ENCODE data around the gene MYRFL. TPM values are rescaled to one million over a fixed set of nuclear protein-coding genes. Genes with fewer than 3 reads are reported as not detected.

Gene MYRFL
- total RNA-seq, 2 donors from 2014 or later: 0.15 to 0.55 TPM

GRCh38 chr12:69837191-69837590, 12.2 kb downstream of the MYRFL start:
- no peaks in the 10 kb centered on the region for H3K9me3 Mint-ChIP-seq
- peaks cover 12% of the 10 kb centered on the region for H3K4me1 Mint-ChIP-seq
- WGBS, 2 experiments (ENCODE audit: insufficient coverage in 1 of 2, insufficient read length in 1 of 2): 79 to 92% methylated on average over 2 to 4 of the region's 4 CpGs
- Histone ChIP-seq H3K4me3 (ENCODE audit: low read length) (no peak overlapping the region), H3K36me3 (ENCODE audit: control insufficient read depth, insufficient read depth, low read length) (no peaks in the 10 kb centered on the region), H3K9ac (ENCODE audit: extremely low read depth, low read length, poor library complexity, severe bottlenecking) (no peak overlapping the region), H3K9me3 (ENCODE audit: control insufficient read depth, low read length) (no peaks in the 10 kb centered on the region), H3K4me1 (ENCODE audit: control insufficient read depth, insufficient read depth, low read length) (peaks cover 2% of the 10 kb centered on the region), H3K27ac (ENCODE audit: low read depth, low read length) (no peak overlapping the region), H3K27me3 (ENCODE audit: control insufficient read depth, insufficient read depth, low read length, poor library complexity, severe bottlenecking) (peaks cover 10% of the 10 kb centered on the region)
- no peak overlapping the region for H3K4me3 Mint-ChIP-seq
- DNase-seq: no peak
- TF ChIP-seq CTCF (conservative IDR thresholded peaks at IDR 0.05): peak; percentile 24
- H3K36me3 Mint-ChIP-seq (ENCODE audit: low read depth): no peaks in the 10 kb centered on the region
- peaks cover 3% of the 10 kb centered on the region for H3K27me3 Mint-ChIP-seq (ENCODE audit: insufficient read depth)
- H3K27ac Mint-ChIP-seq: no peak overlapping the region

DNA sequence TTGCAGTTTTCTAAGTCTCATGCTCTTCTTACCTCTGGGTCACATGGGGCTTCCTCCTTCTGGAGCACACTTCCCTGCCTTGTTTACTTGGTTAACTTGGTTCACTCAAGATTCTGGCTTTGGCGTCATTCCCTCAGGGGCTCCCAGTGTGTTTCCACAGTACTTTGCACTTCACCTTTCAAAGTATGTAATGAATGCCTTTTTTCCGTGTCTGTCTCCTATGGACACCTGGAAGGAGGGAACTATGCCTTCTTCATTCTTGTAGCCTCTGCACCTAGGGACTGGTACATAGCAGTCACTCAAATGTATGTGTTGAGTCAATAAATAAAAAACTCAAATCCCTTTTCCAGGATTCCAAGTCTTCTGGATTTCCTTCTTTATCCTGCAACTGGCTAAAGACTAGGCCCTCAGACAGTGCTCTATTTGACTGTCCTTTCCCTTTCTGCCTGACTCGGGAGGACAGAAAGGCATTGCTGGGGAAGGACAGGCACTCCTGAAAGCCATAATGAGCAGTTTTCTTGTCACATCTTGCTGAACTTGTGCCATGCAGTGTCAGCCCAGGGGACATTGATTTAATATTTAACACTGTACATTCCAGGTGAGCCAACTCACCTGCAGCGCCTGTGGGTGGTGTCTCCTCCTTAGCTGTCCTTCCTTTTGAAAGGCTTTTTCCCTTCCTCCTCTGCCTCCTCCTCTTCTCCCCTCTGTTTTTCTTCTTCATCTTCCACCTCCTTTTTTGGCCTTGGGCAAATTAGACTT, 12.8 kb downstream of the MYRFL start:
- Mint-ChIP-seq H3K4me1 (peaks cover 15% of the 10 kb centered on the region), H3K9me3 (no peaks in the 10 kb centered on the region), H3K27ac (no peak overlapping the region), H3K4me3 (no peak overlapping the region), H3K27me3 (ENCODE audit: insufficient read depth) (peaks cover 3% of the 10 kb centered on the region), H3K36me3 (ENCODE audit: low read depth) (no peaks in the 10 kb centered on the region)
- no peak for TF ChIP-seq CTCF (conservative IDR thresholded peaks at IDR 0.05)
- 89 to 92% methylated on average over 3 to 4 of the region's 4 CpGs for WGBS, 2 experiments (ENCODE audit: insufficient coverage in 1 of 2, insufficient read length in 1 of 2)
- Histone ChIP-seq H3K27me3 (ENCODE audit: control insufficient read depth, insufficient read depth, low read length, poor library complexity, severe bottlenecking) (peaks cover 10% of the 10 kb centered on the region), H3K27ac (ENCODE audit: low read depth, low read length) (no peak overlapping the region), H3K36me3 (ENCODE audit: control insufficient read depth, insufficient read depth, low read length) (no peaks in the 10 kb centered on the region), H3K4me3 (ENCODE audit: low read length) (no peak overlapping the region), H3K4me1 (ENCODE audit: control insufficient read depth, insufficient read depth, low read length) (peaks cover 2% of the 10 kb centered on the region), H3K9me3 (ENCODE audit: control insufficient read depth, low read length) (no peaks in the 10 kb centered on the region), H3K9ac (ENCODE audit: extremely low read depth, low read length, poor library complexity, severe bottlenecking) (no peak overlapping the region)
- no peak for DNase-seq

DNA sequence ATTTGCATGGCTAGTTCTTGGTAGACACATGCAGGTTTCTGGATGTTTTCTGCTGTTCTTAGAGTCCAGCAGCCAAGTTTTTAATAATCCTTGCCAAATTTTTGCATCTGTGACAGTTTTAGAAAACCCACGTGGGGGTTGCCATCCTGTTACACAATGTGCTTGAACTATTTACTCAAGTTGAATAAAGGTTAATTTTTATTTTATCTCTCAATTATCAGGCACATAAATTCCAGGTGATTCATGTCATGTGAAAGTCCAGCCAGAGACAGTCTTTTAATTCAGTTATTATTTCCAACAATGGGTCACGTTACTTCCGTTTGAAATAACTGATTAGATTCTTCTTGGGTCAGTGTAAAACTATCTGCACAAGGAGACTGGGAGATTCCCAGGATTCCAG, 15.7 kb downstream of the MYRFL start:
- H3K36me3 ChIP-seq (ENCODE audit: control insufficient read depth, insufficient read depth, low read length): no peaks in the 10 kb centered on the region
- H3K4me1 ChIP-seq (ENCODE audit: control insufficient read depth, insufficient read depth, low read length): peaks cover 8% of the 10 kb centered on the region
- H3K4me3 ChIP-seq (ENCODE audit: low read length): no peak overlapping the region
- H3K9ac ChIP-seq (ENCODE audit: extremely low read depth, low read length, poor library complexity, severe bottlenecking): no peak overlapping the region
- Mint-ChIP-seq H3K4me1 (peaks cover 18% of the 10 kb centered on the region), H3K9me3 (no peaks in the 10 kb centered on the region), H3K4me3 (no peak overlapping the region), H3K27me3 (ENCODE audit: insufficient read depth) (peaks cover 3% of the 10 kb centered on the region), H3K36me3 (ENCODE audit: low read depth) (no peaks in the 10 kb centered on the region), H3K27ac (no peak overlapping the region)
- peaks cover 10% of the 10 kb centered on the region for H3K27me3 ChIP-seq (ENCODE audit: control insufficient read depth, insufficient read depth, low read length, poor library complexity, severe bottlenecking)
- TF ChIP-seq CTCF (conservative IDR thresholded peaks at IDR 0.05): no peak
- no peaks in the 10 kb centered on the region for H3K9me3 ChIP-seq (ENCODE audit: control insufficient read depth, low read length)
- no peak for DNase-seq
- no peak overlapping the region for H3K27ac ChIP-seq (ENCODE audit: low read depth, low read length)
- 81% methylated on average over 3 of the region's 3 CpGs; no CpG with 5 or more reads in 1 of the 2 experiments for WGBS, 2 experiments (ENCODE audit: insufficient coverage in 1 of 2, insufficient read length in 1 of 2)
